NOMO-1 treated with dmso at 0.1 percent for 144 hours (cell line): ENCODE results near the gene OGDHL.
"Not testable (repeated sequence)": the region's sequence is repeated elsewhere in the genome, so short reads cannot be mapped to it uniquely, and the experiment has no call there.

Source experiments
- DNase-seq: peaks from one replicate; lab custom pipeline; 2025; ENCODE audit not compliant: unreplicated experiment; lab: John Stamatoyannopoulos, UW

OGDHL gene

DNA sequence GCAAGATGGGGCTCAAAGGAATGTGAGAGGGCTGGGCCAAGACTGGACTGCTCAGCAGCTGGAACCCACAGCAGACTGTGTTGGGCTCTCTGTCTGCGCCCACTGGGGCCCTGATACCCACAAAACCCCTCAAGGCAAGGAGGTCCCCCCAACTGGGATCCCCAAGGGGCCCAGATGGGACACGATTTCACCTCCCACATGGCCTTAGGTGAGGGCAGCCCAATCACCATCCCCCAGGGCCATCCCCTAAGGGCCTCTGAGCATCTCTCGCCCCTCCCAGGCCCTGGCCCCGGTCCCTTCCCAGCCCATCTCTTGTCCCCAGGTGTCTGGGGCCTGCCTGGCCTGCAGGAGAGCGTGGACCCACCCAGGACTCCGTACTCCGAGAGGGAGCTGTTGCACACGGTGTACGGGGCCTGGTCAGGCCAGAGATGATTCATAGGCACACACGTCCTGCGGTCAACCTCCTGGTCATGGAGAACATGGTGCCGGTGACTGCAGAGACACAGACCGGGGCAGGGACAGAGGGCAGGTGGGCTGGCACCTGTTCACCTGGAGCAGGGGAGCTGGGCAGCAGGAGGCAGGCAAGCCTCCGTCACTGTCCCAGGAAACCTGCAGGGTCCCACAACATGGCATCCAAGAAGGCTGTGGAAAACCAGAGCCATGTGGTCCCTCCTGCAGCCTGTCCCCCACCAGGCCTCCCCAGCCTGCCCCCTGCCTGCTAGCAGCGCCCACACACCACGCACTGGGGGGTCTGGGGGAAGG, 21.6 kb downstream of the OGDHL start:
- DNase-seq = no peak

DNA sequence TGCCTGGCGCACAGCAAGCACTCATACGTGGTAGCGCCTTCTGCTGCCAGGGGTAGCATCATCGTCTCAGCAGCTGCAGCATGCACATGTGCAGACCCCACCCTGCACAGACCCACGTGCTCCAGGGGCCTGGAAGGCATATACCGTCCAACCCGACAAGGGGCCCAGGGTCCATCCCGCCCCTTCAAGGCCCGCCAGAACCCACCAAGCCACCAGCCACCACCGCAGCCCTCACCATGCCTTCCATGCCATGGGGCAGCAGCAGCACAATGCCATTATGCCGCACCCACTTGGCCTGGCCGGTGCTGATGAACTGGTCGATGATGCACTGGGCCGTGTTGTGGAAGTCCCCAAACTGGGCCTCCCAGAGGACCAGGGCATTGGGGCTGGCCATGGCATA, 22.7 kb downstream of the OGDHL start:
- no peak for DNase-seq

- DNase-seq = no peak
Observed at GRCh38 chr10:49738616-49739360, 23.3 kb downstream of the OGDHL start.

DNA sequence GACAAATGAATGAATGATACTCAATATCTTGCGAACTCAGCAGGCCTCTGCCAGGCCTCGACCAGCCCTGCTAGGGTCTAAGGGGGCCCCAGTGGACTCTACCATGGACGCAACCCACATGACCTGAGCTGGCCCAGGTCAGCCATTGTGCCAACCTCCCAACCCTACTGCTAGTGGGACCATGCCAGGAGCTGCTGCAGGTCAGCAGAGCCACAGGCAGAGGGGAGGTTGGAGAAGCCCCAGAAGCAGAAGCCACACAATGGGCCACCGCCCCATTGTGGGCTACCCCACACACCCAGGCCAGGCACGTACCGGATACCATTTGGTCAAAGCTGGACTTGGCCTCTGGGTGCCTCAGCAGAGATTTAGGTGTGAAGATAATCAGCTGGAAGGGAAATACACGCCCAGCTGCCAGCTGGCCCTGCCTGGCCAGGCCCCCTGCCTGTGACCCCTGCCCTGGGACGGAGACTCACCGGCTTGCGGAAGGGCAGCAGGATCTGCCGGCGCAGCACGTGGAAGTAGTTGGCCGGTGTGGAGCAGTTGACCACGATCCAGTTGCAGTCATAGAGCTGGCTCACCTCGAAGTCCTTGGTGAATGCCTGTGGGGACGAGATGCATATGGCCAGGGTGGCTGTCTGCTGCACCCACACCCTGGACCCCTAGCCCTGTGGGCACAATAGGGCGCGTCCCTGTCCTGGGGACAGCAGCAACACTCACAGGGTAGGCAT, 24.5 kb downstream of the OGDHL start:
- DNase-seq = no peak

DNA sequence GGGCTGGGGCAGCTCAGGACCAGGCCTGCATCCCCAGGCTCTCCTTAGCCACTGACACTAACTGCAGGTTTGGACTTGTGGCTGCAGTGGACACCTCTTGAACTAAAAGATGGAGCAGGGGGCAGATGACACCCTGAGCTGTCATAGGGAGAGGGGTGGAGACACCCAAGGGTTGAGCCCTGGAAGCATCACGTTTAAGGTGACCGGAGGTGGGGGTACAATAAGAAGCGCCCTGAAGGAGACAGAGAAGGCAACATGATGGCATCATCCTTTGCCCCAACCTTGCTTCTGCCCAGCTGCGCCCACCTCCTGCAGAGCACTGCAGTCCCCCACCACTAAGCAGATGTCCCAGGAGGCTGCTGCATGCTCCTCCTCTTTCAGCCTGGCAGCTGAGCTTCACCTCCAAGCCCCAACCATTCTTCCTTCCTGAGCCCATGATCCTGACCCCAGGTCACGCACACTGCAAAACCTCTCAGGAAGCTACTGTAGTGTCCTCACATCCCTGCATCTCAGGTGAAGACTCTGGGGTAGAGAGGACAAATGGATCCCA, 25.5 kb downstream of the OGDHL start:
- no peak for DNase-seq

DNA sequence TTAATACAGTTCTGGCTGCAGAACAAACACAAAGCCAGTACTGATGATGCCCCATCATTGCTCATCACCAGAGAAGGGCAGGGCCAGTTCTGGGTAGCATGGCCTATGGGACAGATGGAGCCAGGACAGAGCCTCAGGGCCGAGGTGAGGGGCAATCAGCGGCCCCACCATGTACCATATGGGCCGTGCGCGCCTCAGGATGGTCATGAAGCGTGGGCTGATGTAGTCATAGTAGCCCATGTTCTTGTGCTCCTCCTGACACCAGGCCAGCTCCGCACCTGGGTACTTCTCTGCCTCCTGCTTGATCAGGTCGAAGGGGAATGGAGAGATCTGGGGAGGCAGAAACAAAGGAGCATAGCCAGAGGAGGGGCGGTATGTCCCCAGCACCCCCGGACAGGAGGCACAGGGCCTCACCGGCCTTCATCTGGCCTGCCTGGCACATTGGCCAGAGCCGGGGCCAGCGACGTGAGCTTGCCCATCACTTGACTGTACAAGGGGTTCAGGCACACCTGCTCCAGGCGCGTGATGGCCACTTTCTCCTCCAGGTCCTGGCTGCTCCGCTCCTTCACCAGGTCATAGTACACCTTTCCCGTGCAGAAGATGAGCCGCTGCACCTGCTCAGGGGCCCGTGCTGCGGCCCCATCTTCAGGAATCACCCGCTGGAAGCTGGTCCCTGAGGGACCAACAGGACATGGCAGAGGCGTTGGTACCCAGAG, 26.1 kb downstream of the OGDHL start:
- DNase-seq = no peak

GRCh38 chr10:49735161-49735560, 27.0 kb downstream of the OGDHL start:
- no peak for DNase-seq

GRCh38 chr10:49734676-49735075, 27.4 kb downstream of the OGDHL start:
- DNase-seq = no peak

- no peak for DNase-seq
Observed at GRCh38 chr10:49733866-49734265, 28.3 kb downstream of the OGDHL start.

DNA sequence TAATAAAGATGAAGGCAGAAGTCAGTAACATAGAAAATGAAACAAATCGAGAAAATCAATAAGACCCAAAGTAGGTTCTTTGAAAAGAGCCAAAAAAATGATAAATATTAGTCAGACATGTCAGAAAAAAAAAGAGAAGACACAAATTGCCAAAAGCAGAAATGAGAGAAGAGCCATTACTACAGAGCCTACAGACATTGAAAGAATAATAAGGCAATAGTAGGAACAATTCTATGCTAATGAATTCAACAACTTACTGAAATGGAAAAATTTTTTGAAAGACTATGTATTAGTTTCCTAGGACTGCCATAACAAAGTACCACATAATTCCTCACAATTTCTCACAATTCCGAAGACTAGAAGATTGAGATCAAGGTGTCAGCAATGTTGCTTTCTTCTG, 35.5 kb downstream of the OGDHL start:
- DNase-seq = no peak

- DNase-seq = not testable (repeated sequence)
Observed at GRCh38 chr10:49715157-49715556, 47.0 kb downstream of the OGDHL start.

GRCh38 chr10:49713266-49713665, 48.9 kb downstream of the OGDHL start:
- no peak for DNase-seq

DNA sequence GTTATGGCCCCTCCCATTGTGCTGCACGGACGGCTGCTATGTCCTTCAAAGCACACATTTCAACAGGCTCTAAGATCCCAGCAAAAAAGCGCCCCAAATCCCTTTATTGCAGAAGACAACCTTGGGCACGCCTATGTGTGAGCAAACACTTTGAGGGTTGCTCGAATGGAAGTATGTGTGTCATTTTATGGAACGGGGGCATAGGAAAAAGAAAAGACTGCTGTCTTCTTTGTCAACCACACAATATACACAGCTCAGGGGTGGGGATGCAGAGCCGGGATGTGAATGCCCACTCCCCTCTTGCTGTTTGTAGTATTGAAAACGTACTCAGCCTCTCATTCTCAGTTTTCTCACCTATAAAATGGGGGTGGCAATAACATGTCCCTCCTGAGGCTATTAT, 50.6 kb downstream of the OGDHL start:
- DNase-seq = no peak

DNA sequence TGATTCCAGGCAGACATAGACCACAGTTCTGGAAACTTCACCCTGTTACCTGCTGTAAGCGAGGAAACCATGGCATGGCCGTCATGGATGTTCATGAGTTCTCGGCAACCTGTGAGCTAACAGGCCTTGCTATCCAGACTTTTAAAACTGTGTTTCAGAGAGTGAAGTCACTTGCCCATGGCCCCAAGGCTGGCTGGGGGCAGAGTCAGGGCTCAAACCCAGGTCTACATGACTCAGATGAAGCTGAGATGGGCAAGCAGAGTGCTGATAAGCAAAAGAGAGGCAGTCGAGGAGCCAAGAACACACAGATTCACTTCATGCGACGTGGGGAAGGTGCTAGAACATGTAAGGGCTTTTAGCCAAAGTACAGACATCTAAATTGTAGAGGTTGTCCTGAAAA, 51.2 kb downstream of the OGDHL start:
- DNase-seq = no peak

DNA sequence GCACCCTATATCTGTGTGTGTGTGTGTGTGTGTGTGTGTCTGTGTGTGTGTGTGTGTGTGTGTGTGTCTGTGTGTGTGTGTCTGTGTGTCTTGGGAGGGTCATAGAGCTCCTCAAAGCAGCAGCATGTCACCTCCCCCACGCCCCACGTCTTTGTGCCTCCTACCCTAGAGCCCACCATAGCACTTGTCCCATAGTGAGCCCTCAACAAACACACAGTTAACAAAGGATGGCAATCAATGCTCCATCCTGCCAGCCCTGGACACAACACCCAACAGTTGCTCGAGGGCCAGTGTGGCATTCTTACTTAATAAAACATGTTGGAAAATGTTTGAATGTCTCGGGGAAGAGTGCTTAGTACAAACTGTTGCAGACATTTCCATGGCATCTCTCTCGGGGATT, 52.2 kb downstream of the OGDHL start:
- no peak for DNase-seq

DNA sequence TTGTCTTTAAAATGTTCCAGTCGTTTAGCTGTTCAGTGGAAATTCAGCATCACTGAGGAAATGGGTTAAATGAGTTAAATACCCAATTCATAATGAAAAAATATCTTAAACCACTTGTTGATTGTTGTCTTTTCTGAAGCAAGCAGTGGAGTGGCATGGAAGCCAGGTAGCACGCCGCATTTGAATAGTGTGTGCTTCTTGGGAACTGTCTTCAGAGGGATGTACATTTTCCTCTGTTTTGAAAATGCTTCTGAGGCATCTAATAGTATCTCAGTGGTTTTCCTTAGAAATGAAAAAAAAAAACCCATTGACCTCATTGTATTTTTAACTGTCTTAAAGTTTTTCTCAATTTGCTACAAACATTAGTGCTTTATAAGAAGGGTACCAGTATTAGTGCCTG, 54.5 kb downstream of the OGDHL start:
- DNase-seq = no peak

GRCh38 chr10:49700997-49701396, 61.1 kb downstream of the OGDHL start:
- no peak for DNase-seq

GRCh38 chr10:49700211-49700610, 61.9 kb downstream of the OGDHL start:
- DNase-seq = no peak

DNA sequence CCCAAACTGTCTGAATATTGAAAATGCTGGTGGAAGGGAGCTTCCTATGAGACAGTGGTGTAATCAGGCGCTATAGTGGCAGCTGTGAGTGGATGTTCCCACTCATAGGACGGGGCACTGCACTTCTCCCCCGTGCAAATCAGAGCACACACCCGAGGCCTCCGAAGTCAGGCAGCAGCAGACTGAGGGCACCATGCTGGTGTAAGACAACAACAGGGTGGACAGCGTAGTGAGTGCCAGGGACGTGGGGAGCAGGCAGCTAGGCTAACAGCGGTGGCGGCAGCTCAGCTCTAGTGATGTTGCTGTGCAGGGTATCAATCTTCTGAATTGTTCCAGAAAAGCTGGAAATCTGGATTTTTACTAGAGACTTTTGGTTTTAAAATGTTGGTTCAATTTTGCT, 63.4 kb downstream of the OGDHL start:
- DNase-seq = no peak

- DNase-seq = no peak
Observed at GRCh38 chr10:49696311-49696710, 65.8 kb downstream of the OGDHL start.

- DNase-seq = no peak
Observed at GRCh38 chr10:49694466-49694865, 67.7 kb downstream of the OGDHL start.
